H9 (cell line): ENCODE data around the gene PPP1R16B. TPM values are rescaled to one million over a fixed set of nuclear protein-coding genes. Genes with fewer than 3 reads are reported as not detected.

Source experiments
- DNase-seq: peaks from one replicate; pipeline ENCODE4 v3.0.0-alpha.2; 2017
- H2AFZ ChIP-seq: one replicate; pipeline ENCODE4 v1.6.1; 2013; ENCODE audit warnings: mild to moderate bottlenecking, low read length, control low read depth, moderate library complexity
- H2AK5ac ChIP-seq: 2 replicates; pipeline ENCODE4 v1.6.1; 2013; ENCODE audit warnings: low read length, control low read depth, mixed read lengths; ENCODE audit not compliant: insufficient read length
- H2BK120ac ChIP-seq: one replicate; pipeline ENCODE4 v1.6.1; 2013; ENCODE audit warnings: low read depth, mild to moderate bottlenecking, low read length, control low read depth, inconsistent platforms; ENCODE audit not compliant: poor library complexity, severe bottlenecking
- H2BK12ac ChIP-seq: 2 replicates; pipeline ENCODE4 v1.6.1; 2013; ENCODE audit warnings: low read length, control low read depth, mixed read lengths, low read depth; ENCODE audit not compliant: insufficient read length
- H2BK15ac ChIP-seq: 2 replicates; pipeline ENCODE4 v1.6.1; 2013; ENCODE audit warnings: low read depth, low read length, control low read depth
- H2BK20ac ChIP-seq: one replicate; pipeline ENCODE4 v1.6.1; 2013; ENCODE audit warnings: low read depth, mild to moderate bottlenecking, low read length, control low read depth, inconsistent platforms; ENCODE audit not compliant: poor library complexity, severe bottlenecking
- H2BK5ac ChIP-seq: 2 replicates; pipeline ENCODE4 v1.6.1; 2013; ENCODE audit warnings: low read length, control low read depth, mixed read lengths; ENCODE audit not compliant: insufficient read length
- H3K14ac ChIP-seq: 2 replicates; pipeline ENCODE4 v1.6.1; 2013; ENCODE audit warnings: low read length, control low read depth; ENCODE audit not compliant: insufficient read depth
- H3K18ac ChIP-seq: 2 replicates; pipeline ENCODE4 v1.6.1; 2013; ENCODE audit warnings: low read depth, mild to moderate bottlenecking, mixed read lengths, low read length, control low read depth; ENCODE audit not compliant: insufficient read length
- H3K23ac ChIP-seq: 2 replicates; pipeline ENCODE4 v1.6.1; 2013; ENCODE audit warnings: low read length, control low read depth, mixed read lengths, low read depth; ENCODE audit not compliant: insufficient read length
- H3K23me2 ChIP-seq: 2 replicates; pipeline ENCODE4 v1.6.1; 2013; ENCODE audit warnings: low read depth, mild to moderate bottlenecking, mixed read lengths, low read length, control low read depth; ENCODE audit not compliant: insufficient read length, poor library complexity, severe bottlenecking
- H3K27ac ChIP-seq: 2 replicates; pipeline ENCODE4 v1.5.1; 2013; ENCODE audit warnings: low read length, control low read depth, mixed read lengths, low read depth; ENCODE audit not compliant: insufficient read length
- H3K27me3 ChIP-seq: 2 replicates; pipeline ENCODE4 v1.6.1; 2013; ENCODE audit warnings: low read length, control low read depth, inconsistent platforms; ENCODE audit not compliant: insufficient read depth
- H3K4ac ChIP-seq: 2 replicates; pipeline ENCODE4 v1.6.1; 2013; ENCODE audit warnings: low read depth, mild to moderate bottlenecking, control low read depth, inconsistent platforms, low read length, moderate library complexity
- H3K4me1 ChIP-seq: 2 replicates; pipeline ENCODE4 v1.6.1; 2013; ENCODE audit warnings: low read length, control low read depth, inconsistent platforms; ENCODE audit not compliant: insufficient read depth
- H3K4me2 ChIP-seq: 2 replicates; pipeline ENCODE4 v1.6.1; 2013; ENCODE audit warnings: low read length, control low read depth, mixed read lengths; ENCODE audit not compliant: insufficient read length, insufficient read depth
- H3K56ac ChIP-seq: 2 replicates; pipeline ENCODE4 v1.6.1; 2013; ENCODE audit warnings: low read depth, mild to moderate bottlenecking, mixed read lengths, low read length, control low read depth; ENCODE audit not compliant: insufficient read length
- H3K79me1 ChIP-seq: 2 replicates; pipeline ENCODE4 v1.6.1; 2013; ENCODE audit warnings: low read depth, mild to moderate bottlenecking, moderate library complexity, low read length, control low read depth, inconsistent platforms; ENCODE audit not compliant: insufficient read depth, poor library complexity, severe bottlenecking
- H3K79me2 ChIP-seq: 2 replicates; pipeline ENCODE4 v1.6.1; 2013; ENCODE audit warnings: low read length, control low read depth, inconsistent platforms; ENCODE audit not compliant: insufficient read depth
- H3K9ac ChIP-seq: 2 replicates; pipeline ENCODE4 v1.6.1; 2013; ENCODE audit warnings: low read length, control low read depth, mixed read lengths; ENCODE audit not compliant: insufficient read length; ENCODE audit errors: extremely low read depth
- H3K9me3 ChIP-seq: one replicate; pipeline ENCODE4 v1.6.1; 2013; ENCODE audit warnings: low read depth, low read length, inconsistent platforms; ENCODE audit not compliant: control insufficient read depth
- H3T11ph ChIP-seq: one replicate; pipeline ENCODE4 v1.6.1; 2013; ENCODE audit warnings: mild to moderate bottlenecking, low read length, control low read depth, inconsistent platforms
- H4K20me1 ChIP-seq: one replicate; pipeline ENCODE4 v1.6.1; 2013; ENCODE audit not compliant: control insufficient read depth, insufficient read length, insufficient read depth
- H4K5ac ChIP-seq: 2 replicates; pipeline ENCODE4 v1.6.1; 2013; ENCODE audit warnings: low read depth, mild to moderate bottlenecking, mixed read lengths, low read length, control low read depth; ENCODE audit not compliant: insufficient read length
- H4K8ac ChIP-seq: replicated peaks from 2 replicates; pipeline ENCODE4 v1.6.1; 2013; ENCODE audit warnings: low read length, control low read depth, mixed read lengths, low read depth; ENCODE audit not compliant: insufficient read length
- H4K91ac ChIP-seq: 2 replicates; pipeline ENCODE4 v1.6.1; 2013; ENCODE audit warnings: low read depth, mild to moderate bottlenecking, moderate library complexity, mixed read lengths, low read length, control low read depth; ENCODE audit not compliant: insufficient read length
- H3K27ac Mint-ChIP-seq, 3 experiments: 2 replicates in 2 of 3; 3 replicates in 1 of 3; pipeline ENCODE4 v1.8.0; 2020 to 2021; ENCODE audit warnings: mixed read lengths in 3 of 3, mild to moderate bottlenecking in 1 of 3, moderate library complexity in 1 of 3
- H3K27me3 Mint-ChIP-seq: 2 replicates; pipeline ENCODE4 v1.8.0; 2021; ENCODE audit warnings: low read depth, mild to moderate bottlenecking, moderate library complexity, mixed read lengths
- H3K36me3 Mint-ChIP-seq, 3 experiments: 2 replicates in 2 of 3; 3 replicates in 1 of 3; pipeline ENCODE4 v1.8.0; 2020 to 2021; ENCODE audit warnings: low read depth in 3 of 3, mixed read lengths in 3 of 3; ENCODE audit not compliant: insufficient read depth in 1 of 3
- H3K4me1 Mint-ChIP-seq, 2 experiments: 2 replicates each; pipeline ENCODE4 v1.8.0; 2020; ENCODE audit warnings: mixed read lengths in 2 of 2
- H3K4me3 Mint-ChIP-seq, 2 experiments: 2 replicates in 1 of 2; 3 replicates in 1 of 2; pipeline ENCODE4 v1.8.0; 2020 to 2021; ENCODE audit warnings: mild to moderate bottlenecking in 2 of 2, mixed read lengths in 2 of 2, moderate library complexity in 1 of 2
- H3K9me3 Mint-ChIP-seq, 2 experiments: 2 replicates in 1 of 2; 3 replicates in 1 of 2; pipeline ENCODE4 v1.8.0; 2020; ENCODE audit warnings: mild to moderate bottlenecking in 2 of 2, mixed read lengths in 2 of 2, moderate library complexity in 1 of 2
- WGBS: extraction: QIAGEN DNeasy Blood & Tissue Kit; methylation state at CpG from one replicate; pipeline ENCODE4 v1.1.7; 2013; ENCODE audit warnings: missing lambda C conversion rate, low lambda C conversion rate, mixed read lengths; ENCODE audit not compliant: insufficient read length; ENCODE audit errors: extremely low coverage; 5-methylcytosine and 5-hydroxymethylcytosine counted together
- total RNA-seq: library from RNA; stranded (reverse); gene quantifications from 2 replicates; pipeline ENCODE4 v1.2.1, GENCODE V29; 2021
- TF ChIP-seq, protein P1 (sequence below): fragments of 200-600 bp; sonication (generic); conservative IDR thresholded peaks from 3 replicates; pipeline ENCODE4 v1.8.0; 2021; ENCODE audit warnings: antibody characterized with exemption, mild to moderate bottlenecking

PPP1R16B gene
- total RNA-seq, 1 experiment from 2014 or later, result 8.2 TPM

DNA sequence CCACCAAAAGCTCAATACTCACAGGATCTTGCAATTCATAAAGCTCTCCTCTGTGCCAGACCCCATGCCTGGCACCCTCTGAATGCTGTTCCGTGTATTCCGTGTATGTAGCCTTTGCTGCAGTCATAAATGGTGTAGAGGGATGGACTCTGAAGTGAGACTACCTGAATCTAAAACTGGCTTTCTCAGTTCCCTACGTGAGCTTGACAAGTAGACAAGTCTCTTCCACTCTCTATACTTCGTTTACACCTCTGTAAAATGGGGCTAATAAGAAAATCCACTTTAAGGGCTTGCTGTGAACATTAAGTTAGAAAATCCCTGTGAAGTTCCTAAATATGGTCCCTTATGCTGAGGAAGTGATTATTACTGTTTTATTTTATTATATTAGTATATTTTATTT is 31.5 kb downstream of the PPP1R16B start:
- Histone ChIP-seq H3K56ac (no peak overlapping the region), H4K8ac (no peak overlapping the region), H3K4me1 (no peaks in the 10 kb centered on the region), H2BK120ac (no peak overlapping the region), H3K4me2 (no peak overlapping the region), H3K79me2 (no peaks in the 10 kb centered on the region), H3K18ac (no peak overlapping the region), H3K27ac (no peak overlapping the region), H3K23ac (no peak overlapping the region), H4K5ac (no peak overlapping the region), H3K79me1 (no peaks in the 10 kb centered on the region), H3K9ac (no peak overlapping the region), H2BK15ac (no peak overlapping the region), H2AK5ac (no peak overlapping the region), H3K9me3 (no peaks in the 10 kb centered on the region), H3K4ac (no peak overlapping the region), H3K23me2 (no peaks in the 10 kb centered on the region), H2BK5ac (no peak overlapping the region), H4K91ac (no peak overlapping the region), H2AFZ (no peak overlapping the region), H4K20me1 (no peaks in the 10 kb centered on the region), H3T11ph (no peak overlapping the region), H3K27me3 (no peaks in the 10 kb centered on the region), H3K14ac (no peak overlapping the region), H2BK20ac (no peak overlapping the region), H2BK12ac (no peak overlapping the region)
- Mint-ChIP-seq H3K36me3 (peaks cover 0 to 3% (median 0%) of the 10 kb centered on the region in 3 experiments; a peak in 1 of 7 replicates), H3K4me1 (peaks cover 14 to 19% of the 10 kb centered on the region in 2 experiments), H3K9me3 (no peaks in the 10 kb centered on the region), H3K27me3 (no peaks in the 10 kb centered on the region), H3K27ac (no peak overlapping the region; a peak in 1 of 7 replicates), H3K4me3 (no peak overlapping the region)
- whole genome bisulfite sequencing, result no CpG with 5 or more reads among the region's 4 CpGs
- TF ChIP-seq, protein P1, sequence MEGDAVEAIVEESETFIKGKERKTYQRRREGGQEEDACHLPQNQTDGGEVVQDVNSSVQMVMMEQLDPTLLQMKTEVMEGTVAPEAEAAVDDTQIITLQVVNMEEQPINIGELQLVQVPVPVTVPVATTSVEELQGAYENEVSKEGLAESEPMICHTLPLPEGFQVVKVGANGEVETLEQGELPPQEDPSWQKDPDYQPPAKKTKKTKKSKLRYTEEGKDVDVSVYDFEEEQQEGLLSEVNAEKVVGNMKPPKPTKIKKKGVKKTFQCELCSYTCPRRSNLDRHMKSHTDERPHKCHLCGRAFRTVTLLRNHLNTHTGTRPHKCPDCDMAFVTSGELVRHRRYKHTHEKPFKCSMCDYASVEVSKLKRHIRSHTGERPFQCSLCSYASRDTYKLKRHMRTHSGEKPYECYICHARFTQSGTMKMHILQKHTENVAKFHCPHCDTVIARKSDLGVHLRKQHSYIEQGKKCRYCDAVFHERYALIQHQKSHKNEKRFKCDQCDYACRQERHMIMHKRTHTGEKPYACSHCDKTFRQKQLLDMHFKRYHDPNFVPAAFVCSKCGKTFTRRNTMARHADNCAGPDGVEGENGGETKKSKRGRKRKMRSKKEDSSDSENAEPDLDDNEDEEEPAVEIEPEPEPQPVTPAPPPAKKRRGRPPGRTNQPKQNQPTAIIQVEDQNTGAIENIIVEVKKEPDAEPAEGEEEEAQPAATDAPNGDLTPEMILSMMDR, result no peak
- DNase-seq, result no peak
